SK-N-SH (cell line): ENCODE measurements around the gene SPEG.

Source experiments
- CHD2 ChIP-seq: fragments of 150-350 bp; IDR thresholded peaks from 2 replicates; pipeline ENCODE4 v1.6.1; 2018; ENCODE audit warnings: low read length; ENCODE audit not compliant: partially characterized antibody
- CTCF ChIP-seq: fragments of 200-600 bp; sonication (generic); IDR thresholded peaks from 2 replicates; pipeline ENCODE4 v1.6.1; 2017; ENCODE audit warnings: antibody characterized with exemption, mild to moderate bottlenecking, moderate library complexity
- FOXM1 ChIP-seq: IDR thresholded peaks from 2 replicates; pipeline ENCODE4 v1.4.0; 2012; ENCODE audit warnings: low read depth, mild to moderate bottlenecking
- MXI1 ChIP-seq: IDR thresholded peaks from 2 replicates; pipeline ENCODE4 v1.6.1; 2012; ENCODE audit warnings: mild to moderate bottlenecking, low read depth, low read length, improper control_type of control experiment
- REST ChIP-seq: IDR thresholded peaks from 2 replicates; pipeline ENCODE4 v1.6.1; 2012; ENCODE audit warnings: mild to moderate bottlenecking, low read depth, low read length, moderate library complexity
- SMC3 ChIP-seq: IDR thresholded peaks from 2 replicates; pipeline ENCODE4 v1.6.1; 2012; ENCODE audit warnings: low read depth, low read length, improper control_type of control experiment
- TF ChIP-seq, protein P1 (sequence below): IDR thresholded peaks from 2 replicates; pipeline ENCODE4 v1.4.0; 2012; ENCODE audit warnings: low read depth
- TF ChIP-seq, protein P2 (sequence below): IDR thresholded peaks from 2 replicates; pipeline ENCODE4 v1.4.0; 2012; ENCODE audit warnings: low read depth, borderline replicate concordance

GRCh38 chr2:219495531-219496122 lies 61.0 kb downstream of the SPEG start:
- TF ChIP-seq CTCF (peak; percentile 62), CHD2 (peak; percentile 33), SMC3 (peak; percentile 69; the same call in 1 of the 2 replicates), REST (peak; percentile 76), FOXM1 (no peak), MXI1 (peak; percentile 75; the same call in 1 of the 2 replicates)
- TF ChIP-seq, protein P1, sequence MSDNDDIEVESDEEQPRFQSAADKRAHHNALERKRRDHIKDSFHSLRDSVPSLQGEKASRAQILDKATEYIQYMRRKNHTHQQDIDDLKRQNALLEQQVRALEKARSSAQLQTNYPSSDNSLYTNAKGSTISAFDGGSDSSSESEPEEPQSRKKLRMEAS = 0 out of 2 replicates have a peak, but pooled peaks have one; percentile 50
- TF ChIP-seq, protein P2, sequence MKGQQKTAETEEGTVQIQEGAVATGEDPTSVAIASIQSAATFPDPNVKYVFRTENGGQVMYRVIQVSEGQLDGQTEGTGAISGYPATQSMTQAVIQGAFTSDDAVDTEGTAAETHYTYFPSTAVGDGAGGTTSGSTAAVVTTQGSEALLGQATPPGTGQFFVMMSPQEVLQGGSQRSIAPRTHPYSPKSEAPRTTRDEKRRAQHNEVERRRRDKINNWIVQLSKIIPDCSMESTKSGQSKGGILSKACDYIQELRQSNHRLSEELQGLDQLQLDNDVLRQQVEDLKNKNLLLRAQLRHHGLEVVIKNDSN = peak; percentile 73; the same call in 1 of the 2 replicates
